GM23248 (cell line): Measurements from ENCODE around the gene LPA. TPM values are rescaled to one million over a fixed set of nuclear protein-coding genes. Genes with fewer than 3 reads are reported as not detected.
"Not testable (repeated sequence)": the region's sequence is repeated elsewhere in the genome, so short reads cannot be mapped to it uniquely, and the experiment has no call there.

Experiments
- DNase-seq: peaks from one replicate; pipeline ENCODE4 v3.0.0-alpha.2; 2015
- H2AFZ ChIP-seq: fragments of 200-600 bp; sonication (generic); 2 replicates; pipeline ENCODE4 v1.6.1; 2016; ENCODE audit warnings: antibody characterized with exemption
- H3F3A ChIP-seq: fragments of 200-600 bp; sonication (generic); 2 replicates; pipeline ENCODE4 v1.6.1; 2016; ENCODE audit warnings: mild to moderate bottlenecking, antibody characterized with exemption, mixed run types; ENCODE audit not compliant: insufficient read depth
- H3K27ac ChIP-seq: fragments of 200-600 bp; sonication (generic); 2 replicates; pipeline ENCODE4 v1.5.1; 2016; ENCODE audit warnings: mild to moderate bottlenecking
- H3K27me3 ChIP-seq: fragments of 200-600 bp; sonication (generic); replicated peaks from 2 replicates; pipeline ENCODE4 v1.6.1; 2016; ENCODE audit warnings: mild to moderate bottlenecking; ENCODE audit not compliant: insufficient read depth
- H3K36me3 ChIP-seq: fragments of 200-600 bp; sonication (generic); 2 replicates; pipeline ENCODE4 v1.6.1; 2016; ENCODE audit warnings: low read depth, mild to moderate bottlenecking
- H3K4me1 ChIP-seq: fragments of 200-600 bp; sonication (generic); 2 replicates; pipeline ENCODE4 v1.6.1; 2016; ENCODE audit warnings: mild to moderate bottlenecking; ENCODE audit not compliant: insufficient read depth
- H3K4me2 ChIP-seq: fragments of 200-600 bp; sonication (generic); one replicate; pipeline ENCODE4 v1.6.1; 2016; ENCODE audit warnings: mild to moderate bottlenecking; ENCODE audit not compliant: unreplicated experiment
- H3K4me3 ChIP-seq: fragments of 200-600 bp; sonication (generic); 2 replicates; pipeline ENCODE4 v1.5.1; 2016; ENCODE audit warnings: mild to moderate bottlenecking
- H3K79me2 ChIP-seq: fragments of 200-600 bp; sonication (generic); 2 replicates; pipeline ENCODE4 v1.6.1; 2016; ENCODE audit warnings: mild to moderate bottlenecking; ENCODE audit not compliant: insufficient read depth
- H3K9ac ChIP-seq: fragments of 200-600 bp; sonication (generic); 2 replicates; pipeline ENCODE4 v1.6.1; 2016; ENCODE audit warnings: mild to moderate bottlenecking
- H3K9me2 ChIP-seq: fragments of 200-600 bp; sonication (generic); 2 replicates; pipeline ENCODE4 v1.6.1; 2016; ENCODE audit warnings: mixed run types, mild to moderate bottlenecking, moderate library complexity; ENCODE audit not compliant: insufficient read depth
- H3K9me3 ChIP-seq: fragments of 200-600 bp; sonication (generic); one replicate; pipeline ENCODE4 v1.6.1; 2017; ENCODE audit warnings: low read depth
- H4K20me1 ChIP-seq: fragments of 200-600 bp; sonication (generic); 2 replicates; pipeline ENCODE4 v1.6.0; 2016; ENCODE audit not compliant: insufficient read depth
- EZH2 ChIP-seq: fragments of 200-600 bp; sonication (generic); IDR thresholded peaks from 2 replicates; pipeline ENCODE4 v1.6.1; 2018; ENCODE audit warnings: antibody characterized with exemption, mild to moderate bottlenecking; ENCODE audit not compliant: insufficient read depth, poor library complexity, severe bottlenecking
- EZH2phosphoT487 ChIP-seq: fragments of 200-600 bp; sonication (generic); IDR thresholded peaks from 2 replicates; pipeline ENCODE4 v1.6.1; 2018; ENCODE audit warnings: antibody characterized with exemption, moderate library complexity, mild to moderate bottlenecking, low read depth; ENCODE audit not compliant: insufficient read depth
- WGBS, 2 experiments: methylation state at CpG; one replicate each; pipeline ENCODE4 v1.1.6; 2015 to 2017; ENCODE audit warnings: low lambda C conversion rate in 2 of 2, low coverage in 1 of 2; ENCODE audit errors: missing lambda C conversion rate in 2 of 2; 5-methylcytosine and 5-hydroxymethylcytosine counted together
- in situ Hi-C: fragments of 300-500 bp; cut with MboI; formaldehyde crosslinking; loops from 2 replicates; pipeline ENCODE4 v1.15.0; 2020
- polyA plus RNA-seq: library from polyadenylated mRNA; unstranded; fragments of >200 nt; fragmentation: Nextera tagmentation; extraction: Ambion mirVana; gene quantifications from 2 replicates; pipeline ENCODE4 v1.2.1, GENCODE V29; 2016
- total RNA-seq: library from RNA; depleted of rRNA; stranded (reverse); fragments of >200 nt; shearing (Covaris generic); gene quantifications from 2 replicates; pipeline ENCODE4 v1.2.3, GENCODE V29; 2014

Gene LPA
- total and polyA plus RNA-seq, 2 experiments from 2014 or later: not detected

GRCh38 chr6:160586374-160586773, 77.7 kb downstream of the LPA start:
- WGBS, 2 experiments: 20 to 28% methylated on average over 4 of the region's 4 CpGs
- no peaks in the 10 kb centered on the region for H3K9me2 ChIP-seq
- no peaks in the 10 kb centered on the region for H4K20me1 ChIP-seq
- in situ Hi-C loops: no loop called here
- no peaks in the 10 kb centered on the region for H3K4me1 ChIP-seq
- H3K27me3 ChIP-seq: no peaks in the 10 kb centered on the region
- no peak overlapping the region for H3K27ac ChIP-seq
- H3K9me3 ChIP-seq: no peaks in the 10 kb centered on the region
- no peak overlapping the region for H3K9ac ChIP-seq
- no peak overlapping the region for H2AFZ ChIP-seq
- H3F3A ChIP-seq: no peaks in the 10 kb centered on the region
- no peaks in the 10 kb centered on the region for H3K36me3 ChIP-seq
- no peak for TF ChIP-seq EZH2
- no peak for TF ChIP-seq EZH2phosphoT487
- DNase-seq: no peak
- H3K4me2 ChIP-seq: no peak overlapping the region
- no peak overlapping the region for H3K4me3 ChIP-seq
- H3K79me2 ChIP-seq: no peaks in the 10 kb centered on the region

GRCh38 chr6:160583794-160584193, 80.3 kb downstream of the LPA start:
- Histone ChIP-seq H3K4me1 (no peaks in the 10 kb centered on the region), H3K27me3 (no peaks in the 10 kb centered on the region), H3K9me3 (no peaks in the 10 kb centered on the region), H3K36me3 (no peaks in the 10 kb centered on the region), H3K9ac (no peak overlapping the region), H3K9me2 (no peaks in the 10 kb centered on the region), H3K4me3 (no peak overlapping the region), H3K27ac (no peak overlapping the region), H3K4me2 (no peak overlapping the region), H4K20me1 (no peaks in the 10 kb centered on the region), H3F3A (no peaks in the 10 kb centered on the region), H2AFZ (no peak overlapping the region), H3K79me2 (no peaks in the 10 kb centered on the region)
- in situ Hi-C loops: no loop called here
- peak; percentile 2 for DNase-seq
- TF ChIP-seq EZH2phosphoT487 (no peak), EZH2 (no peak)

- Histone ChIP-seq H3K36me3 (no peaks in the 10 kb centered on the region), H3F3A (no peaks in the 10 kb centered on the region), H3K79me2 (no peaks in the 10 kb centered on the region), H2AFZ (no peak overlapping the region), H3K27me3 (no peaks in the 10 kb centered on the region), H3K4me2 (no peak overlapping the region), H3K9ac (no peak overlapping the region), H3K9me3 (no peaks in the 10 kb centered on the region), H3K4me3 (no peak overlapping the region), H3K27ac (no peak overlapping the region), H4K20me1 (no peaks in the 10 kb centered on the region), H3K4me1 (no peaks in the 10 kb centered on the region), H3K9me2 (no peaks in the 10 kb centered on the region)
- in situ Hi-C loops: no loop called here
- no peak for DNase-seq
- WGBS, 2 experiments: 18 to 20% methylated on average over 1 of the region's 1 CpG
- TF ChIP-seq EZH2phosphoT487: no peak
- TF ChIP-seq EZH2: no peak
Observed at GRCh38 chr6:160581406-160581805, 82.7 kb downstream of the LPA start.

- H2AFZ ChIP-seq, H3K36me3 ChIP-seq, H3K9me3 ChIP-seq, H4K20me1 ChIP-seq, H3K4me2 ChIP-seq, H3K27ac ChIP-seq, H3K9me2 ChIP-seq, H3K9ac ChIP-seq, H3K79me2 ChIP-seq, H3K27me3 ChIP-seq, H3F3A ChIP-seq, DNase-seq, H3K4me3 ChIP-seq, H3K4me1 ChIP-seq, in situ Hi-C loops: not testable (repeated sequence)
- 12 to 17% methylated on average over 5 of the region's 5 CpGs for WGBS, 2 experiments
Observed at GRCh38 chr6:160578515-160578914, 85.6 kb downstream of the LPA start.

- H2AFZ ChIP-seq: no peak overlapping the region
- no peaks in the 10 kb centered on the region for H3K36me3 ChIP-seq
- no peaks in the 10 kb centered on the region for H3K79me2 ChIP-seq
- DNase-seq: no peak
- no peak overlapping the region for H3K4me3 ChIP-seq
- H4K20me1 ChIP-seq: no peaks in the 10 kb centered on the region
- H3K27ac ChIP-seq: no peak overlapping the region
- H3K9me3 ChIP-seq: no peaks in the 10 kb centered on the region
- H3F3A ChIP-seq: no peaks in the 10 kb centered on the region
- WGBS, 2 experiments: 13 to 19% methylated on average over 4 of the region's 4 CpGs
- in situ Hi-C loops: no loop called here
- H3K4me1 ChIP-seq: no peaks in the 10 kb centered on the region
- no peaks in the 10 kb centered on the region for H3K9me2 ChIP-seq
- H3K27me3 ChIP-seq: no peaks in the 10 kb centered on the region
- no peak overlapping the region for H3K9ac ChIP-seq
- H3K4me2 ChIP-seq: no peak overlapping the region
- TF ChIP-seq EZH2phosphoT487: no peak
- TF ChIP-seq EZH2: no peak
Observed at GRCh38 chr6:160573943-160574342, 90.1 kb downstream of the LPA start.

- DNase-seq, H3K27me3 ChIP-seq, H3K36me3 ChIP-seq, H3K9ac ChIP-seq, H3K4me1 ChIP-seq, H2AFZ ChIP-seq, H3K79me2 ChIP-seq, H3K9me2 ChIP-seq, H3F3A ChIP-seq, H3K4me2 ChIP-seq, H3K9me3 ChIP-seq, H3K27ac ChIP-seq, in situ Hi-C loops, H3K4me3 ChIP-seq, H4K20me1 ChIP-seq: not testable (repeated sequence)
Observed at GRCh38 chr6:160571201-160571600, 92.9 kb downstream of the LPA start.
